MM.1S (cell line): ENCODE results near the gene EP400.

Experiments used
- DNase-seq: peaks from one replicate; pipeline ENCODE4 v3.0.0-alpha.2; 2015
- H2AFZ ChIP-seq: fragments of 300-600 bp; sonication (generic); 2 replicates; pipeline ENCODE4 v1.6.0; 2016; ENCODE audit warnings: antibody characterized with exemption, low read length
- H3F3A ChIP-seq: fragments of 300-600 bp; sonication (generic); 2 replicates; pipeline ENCODE4 v1.6.1; 2016; ENCODE audit warnings: mild to moderate bottlenecking, antibody characterized with exemption, low read length, moderate library complexity, mixed read lengths; ENCODE audit not compliant: insufficient read depth
- H3K27ac ChIP-seq: fragments of 300-600 bp; sonication (generic); 2 replicates; pipeline ENCODE4 v1.5.1; 2016; ENCODE audit warnings: mild to moderate bottlenecking, low read length
- H3K27me3 ChIP-seq: fragments of 300-600 bp; sonication (generic); replicated peaks from 2 replicates; pipeline ENCODE4 v1.6.0; 2016; ENCODE audit warnings: low read length; ENCODE audit not compliant: insufficient read depth
- H3K36me3 ChIP-seq: fragments of 300-600 bp; sonication (generic); replicated peaks from 2 replicates; pipeline ENCODE4 v1.6.1; 2016; ENCODE audit warnings: mild to moderate bottlenecking, low read length, mixed read lengths; ENCODE audit not compliant: insufficient read depth
- H3K4me1 ChIP-seq: fragments of 300-600 bp; sonication (generic); 2 replicates; pipeline ENCODE4 v1.6.1; 2016; ENCODE audit warnings: low read length, mixed read lengths
- H3K4me2 ChIP-seq: fragments of 300-600 bp; sonication (generic); 2 replicates; pipeline ENCODE4 v1.6.0; 2016; ENCODE audit warnings: low read depth, low read length
- H3K4me3 ChIP-seq: fragments of 300-600 bp; sonication (generic); 2 replicates; pipeline ENCODE4 v1.5.1; 2016; ENCODE audit warnings: low read length, mixed read lengths
- H3K79me2 ChIP-seq: fragments of 300-600 bp; sonication (generic); 2 replicates; pipeline ENCODE4 v1.6.1; 2016; ENCODE audit warnings: mixed run types, low read length, mixed read lengths
- H3K9ac ChIP-seq: fragments of 300-600 bp; sonication (generic); 2 replicates; pipeline ENCODE4 v1.6.1; 2016; ENCODE audit warnings: low read length, mixed read lengths
- H3K9me2 ChIP-seq: fragments of 300-600 bp; sonication (generic); replicated peaks from 2 replicates; pipeline ENCODE4 v1.6.1; 2016; ENCODE audit warnings: mild to moderate bottlenecking, low read length, mixed read lengths; ENCODE audit not compliant: insufficient read depth
- H3K9me3 ChIP-seq: fragments of 300-600 bp; sonication (generic); replicated peaks from 2 replicates; pipeline ENCODE4 v1.6.1; 2016; ENCODE audit warnings: mild to moderate bottlenecking, low read length, mixed read lengths; ENCODE audit not compliant: insufficient read depth
- H4K20me1 ChIP-seq: fragments of 300-600 bp; sonication (generic); 2 replicates; pipeline ENCODE4 v1.6.1; 2016; ENCODE audit warnings: mild to moderate bottlenecking, low read length, moderate library complexity, mixed read lengths; ENCODE audit not compliant: insufficient read depth
- CTCF ChIP-seq: fragments of 300-600 bp; sonication (generic); IDR thresholded peaks from 2 replicates; pipeline ENCODE4 v1.5.1; 2016; ENCODE audit warnings: antibody characterized with exemption, low read length, mixed read lengths
- EZH2 ChIP-seq: fragments of 300-600 bp; sonication (generic); optimal IDR thresholded peaks from 2 replicates; pipeline ENCODE3; 2017; ENCODE audit warnings: low read depth, mild to moderate bottlenecking, antibody characterized with exemption, low read length, mixed read lengths
- EZH2phosphoT487 ChIP-seq: fragments of 300-600 bp; sonication (generic); IDR thresholded peaks from 2 replicates; pipeline ENCODE4 v1.6.1; 2018; ENCODE audit warnings: antibody characterized with exemption, low read length

EP400 gene

GRCh38 chr12:132015686-132016430 is 66.1 kb downstream of the EP400 start:
- DNase-seq = no peak
- H3K9me2 ChIP-seq = no peaks in the 10 kb centered on the region
- no peak for TF ChIP-seq EZH2phosphoT487
- TF ChIP-seq CTCF = no peak
- no peaks in the 10 kb centered on the region for H3F3A ChIP-seq
- no peaks in the 10 kb centered on the region for H3K9me3 ChIP-seq
- no peak overlapping the region for H3K27ac ChIP-seq
- H3K4me2 ChIP-seq = no peak overlapping the region
- H3K4me1 ChIP-seq = no peaks in the 10 kb centered on the region
- no peaks in the 10 kb centered on the region for H3K27me3 ChIP-seq
- no peak overlapping the region for H3K9ac ChIP-seq
- no peak overlapping the region for H3K4me3 ChIP-seq
- no peaks in the 10 kb centered on the region for H4K20me1 ChIP-seq
- no peaks in the 10 kb centered on the region for H3K36me3 ChIP-seq
- H2AFZ ChIP-seq = no peak overlapping the region
- no peaks in the 10 kb centered on the region for H3K79me2 ChIP-seq

DNA sequence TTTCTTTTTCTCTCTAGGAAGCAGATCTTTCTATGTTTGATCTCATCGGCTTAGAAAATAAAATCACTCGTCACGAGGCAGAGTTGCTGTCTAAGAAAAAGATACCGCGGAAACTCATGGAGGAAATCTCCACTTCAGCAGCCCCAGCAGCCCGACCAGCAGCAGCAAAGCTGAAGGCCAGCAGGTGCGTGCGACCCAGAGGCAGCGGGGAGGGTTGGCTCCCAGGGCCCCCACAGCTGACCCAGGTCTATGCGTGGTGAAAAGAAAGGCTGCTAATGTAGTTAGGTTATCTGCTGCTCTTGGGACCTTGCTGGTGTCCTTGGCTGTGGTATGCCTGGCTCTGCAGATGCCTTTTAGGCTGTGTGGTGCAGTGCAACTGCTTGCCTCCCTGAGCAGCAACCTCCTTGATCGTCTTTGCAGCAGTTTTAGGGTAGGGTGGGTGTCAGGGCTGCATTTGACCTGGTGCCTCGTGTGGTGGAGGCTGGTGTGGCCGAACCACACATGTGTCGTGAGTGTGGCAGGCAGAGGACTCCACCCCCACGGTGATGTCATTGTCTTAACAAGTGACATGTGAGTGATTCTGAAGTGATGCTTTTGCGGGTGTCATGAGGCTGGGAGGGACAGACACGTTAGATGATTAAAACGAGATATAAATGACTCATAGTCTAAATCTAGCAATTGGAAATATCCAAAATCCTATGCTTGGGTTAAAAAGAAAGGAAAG is 68.6 kb downstream of the EP400 start:
- Histone ChIP-seq H3K9me3 (no peaks in the 10 kb centered on the region), H3K4me3 (no peak overlapping the region), H3K4me2 (no peak overlapping the region), H4K20me1 (no peaks in the 10 kb centered on the region), H3K27ac (no peak overlapping the region), H3K4me1 (no peaks in the 10 kb centered on the region), H2AFZ (no peak overlapping the region), H3F3A (no peaks in the 10 kb centered on the region), H3K9me2 (no peaks in the 10 kb centered on the region), H3K79me2 (no peaks in the 10 kb centered on the region), H3K36me3 (no peaks in the 10 kb centered on the region), H3K27me3 (no peaks in the 10 kb centered on the region), H3K9ac (no peak overlapping the region)
- TF ChIP-seq EZH2 (no peak), CTCF (no peak), EZH2phosphoT487 (no peak)
- DNase-seq = no peak

DNA sequence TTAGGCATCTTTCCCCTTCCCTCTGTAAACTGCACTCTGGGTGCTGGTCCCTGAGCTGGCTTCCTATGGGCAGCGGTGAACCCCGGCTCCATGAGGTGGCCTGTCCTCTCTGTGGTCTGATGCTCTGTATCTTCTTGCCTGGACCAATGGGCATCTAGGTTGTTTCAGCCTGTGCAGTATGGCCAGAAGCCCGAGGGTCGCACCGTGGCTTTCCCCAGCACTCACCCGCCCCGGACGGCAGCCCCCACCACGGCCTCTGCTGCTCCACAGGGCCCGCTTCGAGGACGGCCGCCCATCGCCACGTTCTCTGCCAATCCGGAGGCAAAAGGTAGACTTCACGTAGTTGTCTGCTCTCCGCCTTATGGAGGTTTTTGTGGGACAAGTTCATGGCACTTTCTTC is 70.1 kb downstream of the EP400 start:
- Histone ChIP-seq H2AFZ (no peak overlapping the region), H3K9me3 (no peaks in the 10 kb centered on the region), H3K27ac (no peak overlapping the region), H3K4me1 (no peaks in the 10 kb centered on the region), H3K36me3 (no peaks in the 10 kb centered on the region), H3K27me3 (no peaks in the 10 kb centered on the region), H3K9ac (no peak overlapping the region), H3K79me2 (no peaks in the 10 kb centered on the region), H3K9me2 (no peaks in the 10 kb centered on the region), H4K20me1 (no peaks in the 10 kb centered on the region), H3F3A (no peaks in the 10 kb centered on the region), H3K4me3 (no peak overlapping the region), H3K4me2 (no peak overlapping the region)
- TF ChIP-seq CTCF = no peak
- no peak for TF ChIP-seq EZH2phosphoT487
- TF ChIP-seq EZH2 = no peak
- DNase-seq = no peak
